Measurements from ENCODE around the gene CMTM7.

The CMTM7 gene

DNA sequence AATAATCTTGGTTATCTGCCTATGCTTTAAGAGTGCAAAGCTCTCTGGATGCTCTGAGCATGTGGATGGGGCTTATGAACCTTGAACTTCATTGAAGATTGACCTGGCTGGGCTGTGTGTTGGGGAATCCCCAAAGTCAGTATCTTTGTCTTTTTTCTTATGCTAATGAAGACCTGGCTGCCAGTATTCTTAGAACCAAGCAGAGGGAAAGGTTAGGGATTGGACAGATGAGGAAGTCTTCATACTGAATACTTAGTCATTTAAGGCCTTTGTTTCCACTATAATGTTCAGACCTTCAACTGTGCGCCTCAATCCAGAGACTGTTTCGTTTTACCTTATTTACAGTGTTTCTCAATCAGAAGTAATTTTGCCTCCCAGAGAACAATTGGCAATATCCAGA is 42.5 kb upstream of the CMTM7 start:
- Histone ChIP-seq H3K36me3 (ENCODE audit: control insufficient read depth in 2 of 2, insufficient read depth in 1 of 2, low read length in 2 of 2) (no peaks in the 10 kb centered on the region), H3K4me3 (ENCODE audit: low read depth, low read length) (no peak overlapping the region), H3K4me1 (ENCODE audit: control insufficient read depth, insufficient read depth, low read length) (no peaks in the 10 kb centered on the region), H3K9me3 (ENCODE audit: control insufficient read depth, insufficient read depth, low read depth, low read length) (no peaks in the 10 kb centered on the region), H3K27ac (ENCODE audit: extremely low read depth, low read depth, low read length) (no peak overlapping the region)
- POLR2A ChIA-PET = no interaction called here
- CTCF ChIA-PET = no interaction called here
- no peak for TF ChIP-seq ZNF132 (tag by site-specific recombination; IDR thresholded peaks at IDR 0.05; ENCODE audit: borderline replicate concordance)
- TF ChIP-seq ZNF18 (tag by site-specific recombination; IDR thresholded peaks at IDR 0.05) = no peak
- TF ChIP-seq KLF10 (tag by site-specific recombination; IDR thresholded peaks at IDR 0.05) = no peak
- TF ChIP-seq ZNF48 (tag by site-specific recombination; IDR thresholded peaks at IDR 0.05) = no peak

GRCh38 chr3:32352563-32352962 is 39.1 kb upstream of the CMTM7 start:
- CTCF ChIA-PET = interaction anchor here (0.6 to 1.2 kb wide), 3 partner anchors 22 to 117 kb away, joined by 3 to 4 read pairs (median 4); no protein-coding TSS in a partner anchor
- POLR2A ChIA-PET = no interaction called here
- H3K4me3 ChIP-seq (ENCODE audit: low read depth, low read length) = no peak overlapping the region
- H3K4me1 ChIP-seq (ENCODE audit: control insufficient read depth, insufficient read depth, low read length) = no peaks in the 10 kb centered on the region
- TF ChIP-seq, protein P1, sequence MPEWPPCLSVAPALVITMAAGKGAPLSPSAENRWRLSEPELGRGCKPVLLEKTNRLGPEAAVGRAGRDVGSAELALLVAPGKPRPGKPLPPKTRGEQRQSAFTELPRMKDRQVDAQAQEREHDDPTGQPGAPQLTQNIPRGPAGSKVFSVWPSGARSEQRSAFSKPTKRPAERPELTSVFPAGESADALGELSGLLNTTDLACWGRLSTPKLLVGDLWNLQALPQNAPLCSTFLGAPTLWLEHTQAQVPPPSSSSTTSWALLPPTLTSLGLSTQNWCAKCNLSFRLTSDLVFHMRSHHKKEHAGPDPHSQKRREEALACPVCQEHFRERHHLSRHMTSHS (tag by site-specific recombination; IDR thresholded peaks at IDR 0.05) = no peak
- TF ChIP-seq ZBTB8A (tag by site-specific recombination; IDR thresholded peaks at IDR 0.05) (no peak), ZNF133 (tag by site-specific recombination; IDR thresholded peaks at IDR 0.05) (no peak), INSM2 (tag by site-specific recombination; IDR thresholded peaks at IDR 0.05) (no peak), ZNF16 (tag by site-specific recombination; IDR thresholded peaks at IDR 0.05; ENCODE audit: low read depth) (no peak), ZNF394 (tag by site-specific recombination; IDR thresholded peaks at IDR 0.05; ENCODE audit: borderline replicate concordance) (no peak), ZNF555 (tag by site-specific recombination; conservative IDR thresholded peaks at IDR 0.05) (no peak), GLIS1 (tag by site-specific recombination; IDR thresholded peaks at IDR 0.05) (no peak), ZNF248 (tag by site-specific recombination; IDR thresholded peaks at IDR 0.05) (no peak), ZNF404 (tag by site-specific recombination; IDR thresholded peaks at IDR 0.05) (no peak), ZNF544 (tag by site-specific recombination; IDR thresholded peaks at IDR 0.05) (no peak), ZNF654 (tag by site-specific recombination; IDR thresholded peaks at IDR 0.05; ENCODE audit: low read depth) (no peak), ZBTB17 (tag by site-specific recombination; IDR thresholded peaks at IDR 0.05) (no peak), ZBTB21 (tag by site-specific recombination; IDR thresholded peaks at IDR 0.05) (no peak), ZNF184 (tag by site-specific recombination; IDR thresholded peaks at IDR 0.05) (no peak)
- TF ChIP-seq, protein P2, sequence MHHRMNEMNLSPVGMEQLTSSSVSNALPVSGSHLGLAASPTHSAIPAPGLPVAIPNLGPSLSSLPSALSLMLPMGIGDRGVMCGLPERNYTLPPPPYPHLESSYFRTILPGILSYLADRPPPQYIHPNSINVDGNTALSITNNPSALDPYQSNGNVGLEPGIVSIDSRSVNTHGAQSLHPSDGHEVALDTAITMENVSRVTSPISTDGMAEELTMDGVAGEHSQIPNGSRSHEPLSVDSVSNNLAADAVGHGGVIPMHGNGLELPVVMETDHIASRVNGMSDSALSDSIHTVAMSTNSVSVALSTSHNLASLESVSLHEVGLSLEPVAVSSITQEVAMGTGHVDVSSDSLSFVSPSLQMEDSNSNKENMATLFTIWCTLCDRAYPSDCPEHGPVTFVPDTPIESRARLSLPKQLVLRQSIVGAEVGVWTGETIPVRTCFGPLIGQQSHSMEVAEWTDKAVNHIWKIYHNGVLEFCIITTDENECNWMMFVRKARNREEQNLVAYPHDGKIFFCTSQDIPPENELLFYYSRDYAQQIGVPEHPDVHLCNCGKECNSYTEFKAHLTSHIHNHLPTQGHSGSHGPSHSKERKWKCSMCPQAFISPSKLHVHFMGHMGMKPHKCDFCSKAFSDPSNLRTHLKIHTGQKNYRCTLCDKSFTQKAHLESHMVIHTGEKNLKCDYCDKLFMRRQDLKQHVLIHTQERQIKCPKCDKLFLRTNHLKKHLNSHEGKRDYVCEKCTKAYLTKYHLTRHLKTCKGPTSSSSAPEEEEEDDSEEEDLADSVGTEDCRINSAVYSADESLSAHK (tag by site-specific recombination; IDR thresholded peaks at IDR 0.05) = no peak
- no peaks in the 10 kb centered on the region for H3K9me3 ChIP-seq (ENCODE audit: control insufficient read depth, insufficient read depth, low read depth, low read length)
- peaks cover 0 to 3% of the 10 kb centered on the region in 2 experiments; a peak in 1 of 3 replicates for H3K36me3 ChIP-seq (ENCODE audit: control insufficient read depth in 2 of 2, insufficient read depth in 1 of 2, low read length in 2 of 2)
- H3K27ac ChIP-seq (ENCODE audit: extremely low read depth, low read depth, low read length) = no peak overlapping the region

Data from HEK293 (cell line).